Astrocyte (in vitro differentiated cells and primary cell): Measurements from ENCODE around the gene CCDC71L. TPM values are rescaled to one million over a fixed set of nuclear protein-coding genes. Genes with fewer than 3 reads are reported as not detected.

ENCODE experiments used
- DNase-seq: peaks from one replicate; pipeline ENCODE4 v3.0.0-alpha.2; 2010; ENCODE audit warnings: low read depth
- FAIRE-seq: peaks from 2 replicates; lab custom pipeline; 2011; peaks lifted over from hg19 to GRCh38; lab: Jason Lieb, UNC
- H2AFZ ChIP-seq: 2 replicates; pipeline ENCODE4 v1.6.0; 2012; ENCODE audit warnings: low read depth, low read length, inconsistent platforms
- H3K27ac ChIP-seq: 2 replicates; pipeline ENCODE4 v1.5.1; 2011; ENCODE audit warnings: low read depth, low read length, inconsistent platforms
- H3K27me3 ChIP-seq: 2 replicates; pipeline ENCODE4 v1.6.0; 2011; ENCODE audit warnings: low read length, inconsistent platforms; ENCODE audit not compliant: insufficient read depth
- H3K36me3 ChIP-seq: 2 replicates; pipeline ENCODE4 v1.5.1; 2011; ENCODE audit warnings: low read length, inconsistent platforms; ENCODE audit not compliant: insufficient read depth
- H3K4me1 ChIP-seq: 2 replicates; pipeline ENCODE4 v1.5.1; 2011; ENCODE audit warnings: low read length, inconsistent platforms; ENCODE audit not compliant: insufficient read depth
- H3K4me2 ChIP-seq: 2 replicates; pipeline ENCODE4 v1.6.0; 2012; ENCODE audit warnings: low read length, inconsistent platforms
- H3K4me3 ChIP-seq: 2 replicates; pipeline ENCODE4 v1.5.1; 2011; ENCODE audit warnings: low read depth, mild to moderate bottlenecking, low read length, inconsistent platforms; ENCODE audit not compliant: insufficient read depth
- H3K79me2 ChIP-seq: 2 replicates; pipeline ENCODE4 v1.6.0; 2012; ENCODE audit warnings: mild to moderate bottlenecking, low read length, inconsistent platforms; ENCODE audit not compliant: insufficient read depth
- H3K9ac ChIP-seq: 2 replicates; pipeline ENCODE4 v1.6.0; 2012; ENCODE audit warnings: mild to moderate bottlenecking, low read length, inconsistent platforms
- H3K9me3 ChIP-seq: 2 replicates; pipeline ENCODE4 v1.5.1; 2012; ENCODE audit warnings: low read depth, mild to moderate bottlenecking, low read length, inconsistent platforms; ENCODE audit not compliant: insufficient read depth
- H4K20me1 ChIP-seq: 2 replicates; pipeline ENCODE4 v1.6.0; 2012; ENCODE audit warnings: low read length, inconsistent platforms; ENCODE audit not compliant: insufficient read depth
- H3K27ac Mint-ChIP-seq: one replicate; pipeline ENCODE4 v1.8.0; 2021; ENCODE audit warnings: mild to moderate bottlenecking, mixed read lengths; ENCODE audit not compliant: unreplicated experiment
- H3K27me3 Mint-ChIP-seq: one replicate; pipeline ENCODE4 v1.8.0; 2021; ENCODE audit warnings: low read depth, mixed read lengths; ENCODE audit not compliant: unreplicated experiment
- H3K36me3 Mint-ChIP-seq: one replicate; pipeline ENCODE4 v1.8.0; 2021; ENCODE audit warnings: low read depth, mixed read lengths; ENCODE audit not compliant: unreplicated experiment
- H3K4me1 Mint-ChIP-seq: one replicate; pipeline ENCODE4 v1.8.0; 2021; ENCODE audit warnings: low read depth, mixed read lengths; ENCODE audit not compliant: unreplicated experiment
- H3K4me3 Mint-ChIP-seq: one replicate; pipeline ENCODE4 v1.8.0; 2021; ENCODE audit warnings: mild to moderate bottlenecking, moderate library complexity, mixed read lengths; ENCODE audit not compliant: unreplicated experiment
- H3K9me3 Mint-ChIP-seq: one replicate; pipeline ENCODE4 v1.8.0; 2021; ENCODE audit warnings: mild to moderate bottlenecking, mixed read lengths; ENCODE audit not compliant: unreplicated experiment
- CTCF ChIP-seq: IDR thresholded peaks from 2 replicates; pipeline ENCODE4 v1.5.1; 2011; ENCODE audit warnings: low read depth, mild to moderate bottlenecking, inconsistent platforms, low read length, moderate library complexity; ENCODE audit not compliant: insufficient read depth
- EZH2 ChIP-seq: IDR thresholded peaks from 2 replicates; pipeline ENCODE4 v1.6.1; 2012; ENCODE audit warnings: mild to moderate bottlenecking, low read length, inconsistent platforms; ENCODE audit not compliant: insufficient read depth
- total RNA-seq: library from RNA; stranded (reverse); gene quantifications from 2 replicates; pipeline ENCODE4 v1.2.1, GENCODE V29; 2021

Gene CCDC71L
- total RNA-seq, 1 donor from 2014 or later: 26.8 TPM

- Histone ChIP-seq H3K27ac (no peak overlapping the region), H4K20me1 (no peaks in the 10 kb centered on the region), H3K9ac (no peak overlapping the region), H3K9me3 (no peaks in the 10 kb centered on the region), H3K4me1 (peaks cover 11% of the 10 kb centered on the region), H3K4me2 (no peak overlapping the region), H3K36me3 (no peaks in the 10 kb centered on the region), H3K79me2 (no peaks in the 10 kb centered on the region), H3K27me3 (no peaks in the 10 kb centered on the region), H2AFZ (no peak overlapping the region), H3K4me3 (no peak overlapping the region)
- DNase-seq: no peak
- TF ChIP-seq EZH2 (no peak), CTCF (no peak)
- no peaks in the 10 kb centered on the region for H3K27me3 Mint-ChIP-seq
- H3K4me3 Mint-ChIP-seq: no peak overlapping the region
- no peak overlapping the region for H3K27ac Mint-ChIP-seq
- no peaks in the 10 kb centered on the region for H3K36me3 Mint-ChIP-seq
- peaks cover 12% of the 10 kb centered on the region for H3K4me1 Mint-ChIP-seq
- peaks cover 7% of the 10 kb centered on the region for H3K9me3 Mint-ChIP-seq
- FAIRE-seq: no peak
Observed at GRCh38 chr7:106622654-106623314, 38.2 kb downstream of the CCDC71L start.

DNA sequence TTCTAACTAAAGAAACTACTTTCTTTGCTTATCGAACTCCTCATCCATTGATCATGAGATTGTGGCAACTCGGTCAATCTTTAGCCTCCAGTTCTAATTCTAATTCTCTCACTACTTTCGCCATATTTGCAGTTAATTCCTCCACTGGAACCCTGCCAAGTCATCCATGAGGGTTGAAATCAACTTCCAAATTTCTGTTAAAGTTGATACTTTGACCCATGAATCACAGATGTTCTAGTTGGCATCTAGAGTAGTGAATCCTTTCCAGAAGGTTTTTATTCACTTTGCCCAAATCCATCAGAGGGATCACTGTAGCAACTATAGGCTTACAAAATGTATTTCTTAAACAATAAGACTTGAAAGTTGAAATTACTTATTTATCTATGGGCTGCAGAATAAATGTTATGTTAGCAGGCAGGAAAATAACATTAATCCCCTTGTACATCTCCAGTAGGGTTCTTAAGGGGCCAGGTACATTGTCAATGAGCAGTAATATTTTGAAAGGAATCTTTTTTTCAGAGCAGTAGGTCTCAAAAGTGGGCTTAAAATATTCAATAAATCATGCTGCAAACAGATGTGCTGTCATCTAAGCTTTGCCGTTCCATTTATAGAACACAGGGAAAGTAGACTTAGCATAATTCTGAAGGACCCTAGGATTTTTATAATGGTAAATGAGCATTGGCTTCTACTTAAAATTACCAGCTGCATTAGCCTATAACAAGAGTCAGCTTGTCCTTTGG lies 39.4 kb downstream of the CCDC71L start:
- DNase-seq (no peak), FAIRE-seq (no peak)
- no peaks in the 10 kb centered on the region for H3K36me3 Mint-ChIP-seq
- Histone ChIP-seq H2AFZ (no peak overlapping the region), H3K9ac (no peak overlapping the region), H3K4me2 (no peak overlapping the region), H3K4me1 (peaks cover 11% of the 10 kb centered on the region), H3K79me2 (no peaks in the 10 kb centered on the region), H3K27ac (no peak overlapping the region), H3K4me3 (no peak overlapping the region), H4K20me1 (no peaks in the 10 kb centered on the region), H3K27me3 (no peaks in the 10 kb centered on the region), H3K36me3 (no peaks in the 10 kb centered on the region), H3K9me3 (no peaks in the 10 kb centered on the region)
- H3K27ac Mint-ChIP-seq: no peak overlapping the region
- H3K4me3 Mint-ChIP-seq: no peak overlapping the region
- no peaks in the 10 kb centered on the region for H3K27me3 Mint-ChIP-seq
- peaks cover 7% of the 10 kb centered on the region for H3K9me3 Mint-ChIP-seq
- TF ChIP-seq CTCF (no peak), EZH2 (no peak)
- H3K4me1 Mint-ChIP-seq: peaks cover 12% of the 10 kb centered on the region

GRCh38 chr7:106620676-106621075 lies 40.3 kb downstream of the CCDC71L start:
- Mint-ChIP-seq H3K9me3 (peaks cover 7% of the 10 kb centered on the region), H3K4me3 (no peak overlapping the region), H3K27me3 (no peaks in the 10 kb centered on the region), H3K27ac (no peak overlapping the region), H3K36me3 (no peaks in the 10 kb centered on the region), H3K4me1 (peaks cover 15% of the 10 kb centered on the region)
- Histone ChIP-seq H2AFZ (no peak overlapping the region), H3K4me2 (no peak overlapping the region), H3K4me1 (peaks cover 11% of the 10 kb centered on the region), H3K27me3 (no peaks in the 10 kb centered on the region), H3K9me3 (no peaks in the 10 kb centered on the region), H3K36me3 (no peaks in the 10 kb centered on the region), H3K4me3 (no peak overlapping the region), H3K27ac (no peak overlapping the region), H4K20me1 (no peaks in the 10 kb centered on the region), H3K9ac (no peak overlapping the region), H3K79me2 (no peaks in the 10 kb centered on the region)
- TF ChIP-seq CTCF (no peak), EZH2 (no peak)
- DNase-seq (no peak), FAIRE-seq (no peak)
